ENCODE results near the gene SALL4.
"Not testable (repeated sequence)": the region's sequence is repeated elsewhere in the genome, so short reads cannot be mapped to it uniquely, and the experiment has no call there.

Gene SALL4

DNA sequence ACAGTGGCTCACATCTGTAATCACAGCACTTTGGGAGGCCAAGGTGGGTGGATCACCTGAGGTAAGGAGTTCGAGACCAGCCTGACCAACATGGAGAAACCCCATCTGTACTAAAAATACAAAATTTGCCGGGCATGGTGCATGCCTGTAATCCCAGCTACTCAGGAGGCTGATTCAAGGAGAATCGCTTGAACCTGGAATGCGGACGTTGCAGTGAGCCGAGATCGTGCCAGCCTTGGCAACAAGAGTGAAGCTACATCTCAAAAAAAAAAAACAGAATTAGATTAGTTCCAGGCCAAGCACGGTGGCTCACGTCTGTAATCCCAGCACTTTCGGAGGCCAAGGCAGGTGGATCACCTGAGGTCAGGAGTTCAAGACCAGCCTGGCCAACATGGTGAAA lies 36.9 kb downstream of the SALL4 start:
- not testable (repeated sequence) for DNase-seq (ENCODE audit: low read depth)

DNA sequence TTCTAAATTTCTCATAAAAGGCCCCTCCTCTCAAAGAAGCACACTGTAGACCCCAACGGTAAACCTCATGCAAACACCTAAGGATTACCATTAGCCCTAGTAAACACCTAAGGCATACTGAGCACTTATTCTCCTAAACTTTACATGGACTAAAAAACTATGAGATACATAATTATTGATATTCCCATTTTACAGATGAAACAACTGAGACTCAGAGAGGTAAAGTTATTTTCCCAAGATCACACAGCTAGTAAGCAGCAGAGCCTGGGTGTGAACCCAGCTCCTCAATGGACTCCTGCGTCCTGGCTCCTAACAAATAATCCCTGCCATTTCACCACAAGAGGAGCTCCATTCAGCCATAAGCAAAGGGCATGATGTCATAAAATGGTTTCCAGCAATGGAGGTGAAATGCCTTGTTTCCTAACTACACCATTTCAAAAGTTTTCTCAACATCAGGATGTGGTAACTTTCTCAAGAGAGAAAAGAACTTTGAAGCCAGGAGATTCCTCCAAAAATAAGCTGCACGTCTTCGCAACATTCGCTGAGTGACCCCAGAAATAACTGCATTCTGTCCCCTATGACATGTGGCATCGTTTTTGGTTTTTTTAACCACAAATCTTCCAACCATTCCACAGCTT lies 38.2 kb downstream of the SALL4 start:
- DNase-seq (ENCODE audit: low read depth) = no peak

DNA sequence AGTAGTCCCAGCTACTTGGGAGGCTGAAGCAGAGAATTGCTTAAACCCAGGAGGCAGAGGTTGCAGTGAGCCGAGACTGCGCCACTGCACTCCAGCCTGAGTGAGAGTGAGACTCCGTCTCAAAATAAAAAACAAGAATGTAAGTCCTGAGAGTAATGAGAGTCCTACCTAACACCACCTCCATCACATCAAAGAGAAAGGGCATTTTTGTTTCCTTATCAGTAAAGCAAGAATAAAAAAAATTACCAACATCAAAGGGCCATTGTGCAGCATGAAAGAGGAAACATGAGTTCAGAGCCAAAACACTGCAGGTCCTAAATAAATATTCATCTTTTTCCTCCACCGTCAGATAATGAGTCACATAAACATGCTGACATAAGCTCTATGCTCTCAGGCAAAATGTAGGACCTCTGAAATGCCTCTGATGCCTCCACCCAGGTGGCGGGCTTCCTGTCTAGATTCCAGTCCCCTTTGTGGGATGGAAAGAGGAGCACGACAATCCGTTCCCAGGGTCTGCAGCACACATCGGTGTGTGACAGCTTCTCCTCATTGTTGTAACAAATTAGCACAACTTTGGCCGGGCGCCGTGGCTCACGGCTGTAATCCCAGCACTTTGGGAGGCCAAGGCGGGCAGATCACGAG lies 41.3 kb downstream of the SALL4 start:
- DNase-seq (ENCODE audit: low read depth) = no peak

DNA sequence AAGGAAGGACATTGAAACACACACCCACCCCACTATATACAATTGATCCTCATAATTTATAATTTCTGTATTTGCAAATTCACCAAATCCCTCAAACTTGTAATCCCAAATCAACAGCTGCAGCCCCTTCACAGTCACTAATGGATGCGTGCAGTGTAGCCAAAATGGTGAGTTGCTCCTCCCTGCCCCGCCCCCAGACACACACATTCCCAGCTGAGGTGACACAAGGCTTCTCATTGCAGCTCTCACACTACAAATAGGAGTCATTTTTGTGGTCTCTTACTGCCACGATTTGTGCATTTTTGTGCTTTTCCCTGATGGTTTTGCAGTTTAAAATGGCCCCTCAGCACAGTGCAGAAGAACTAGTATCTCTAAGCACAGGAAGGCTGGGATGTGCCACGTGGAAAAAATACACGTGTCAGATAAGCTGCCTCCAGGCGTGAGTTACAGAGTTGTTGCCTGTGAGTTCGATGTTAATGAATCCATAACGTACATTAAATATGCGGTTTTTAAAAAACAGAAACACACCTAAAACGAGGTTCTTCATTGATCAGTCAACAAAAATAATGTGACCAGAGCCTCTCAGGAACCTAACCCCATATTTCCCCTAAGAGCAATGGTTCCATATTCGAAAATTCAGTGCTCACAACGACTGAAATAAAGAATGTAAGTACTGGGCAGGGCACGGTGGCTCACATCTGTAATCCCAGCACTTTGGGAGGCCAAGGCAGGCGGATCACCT lies 42.4 kb downstream of the SALL4 start:
- DNase-seq (ENCODE audit: low read depth) = no peak

- DNase-seq (ENCODE audit: low read depth) = no peak
Observed at GRCh38 chr20:51758978-51759544, 43.3 kb downstream of the SALL4 start.

DNA sequence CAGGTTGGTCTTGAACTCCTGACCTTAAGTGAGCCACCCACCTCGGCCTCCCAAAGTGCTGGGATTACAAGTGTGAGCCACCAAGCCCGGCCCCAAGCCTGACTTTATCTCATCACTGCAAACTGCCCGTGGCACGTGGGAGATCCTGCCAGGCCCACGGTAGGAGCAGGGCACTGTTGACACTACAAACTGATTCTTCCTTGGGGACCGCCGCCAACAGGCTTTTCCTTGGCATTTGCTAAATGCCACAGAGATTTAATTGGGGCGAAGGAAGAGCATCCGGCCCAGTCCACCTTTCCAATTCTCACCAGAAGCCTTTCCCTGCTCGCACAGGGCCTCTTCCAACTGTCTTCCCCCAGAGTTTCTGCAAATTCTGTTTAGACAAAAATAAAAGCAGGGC lies 45.1 kb downstream of the SALL4 start:
- DNase-seq (ENCODE audit: low read depth) = no peak

DNA sequence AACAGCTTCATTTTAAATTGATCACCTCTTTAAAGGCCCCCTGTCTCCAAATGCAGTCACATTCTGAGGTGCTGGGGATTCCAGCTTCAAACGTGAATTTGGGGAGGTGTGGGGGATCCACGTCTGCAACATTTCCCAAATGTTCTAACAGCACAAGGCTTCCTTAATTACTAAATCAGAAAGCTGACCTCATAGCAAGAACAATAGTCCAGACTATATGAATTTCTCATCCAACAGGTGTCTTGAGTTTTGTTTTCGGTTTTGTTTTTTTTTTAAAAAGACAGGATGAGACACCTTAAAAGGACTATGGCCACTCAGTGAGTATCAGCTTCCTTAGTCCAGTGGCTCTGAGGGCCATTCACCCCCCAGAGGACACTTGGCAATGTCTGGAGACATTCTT lies 45.7 kb downstream of the SALL4 start:
- DNase-seq (ENCODE audit: low read depth) = no peak

- DNase-seq (ENCODE audit: low read depth) = not testable (repeated sequence)
Observed at GRCh38 chr20:51753220-51753619, 49.1 kb downstream of the SALL4 start.

- no peak for DNase-seq (ENCODE audit: low read depth)
Observed at GRCh38 chr20:51752343-51752951, 49.9 kb downstream of the SALL4 start.

DNA sequence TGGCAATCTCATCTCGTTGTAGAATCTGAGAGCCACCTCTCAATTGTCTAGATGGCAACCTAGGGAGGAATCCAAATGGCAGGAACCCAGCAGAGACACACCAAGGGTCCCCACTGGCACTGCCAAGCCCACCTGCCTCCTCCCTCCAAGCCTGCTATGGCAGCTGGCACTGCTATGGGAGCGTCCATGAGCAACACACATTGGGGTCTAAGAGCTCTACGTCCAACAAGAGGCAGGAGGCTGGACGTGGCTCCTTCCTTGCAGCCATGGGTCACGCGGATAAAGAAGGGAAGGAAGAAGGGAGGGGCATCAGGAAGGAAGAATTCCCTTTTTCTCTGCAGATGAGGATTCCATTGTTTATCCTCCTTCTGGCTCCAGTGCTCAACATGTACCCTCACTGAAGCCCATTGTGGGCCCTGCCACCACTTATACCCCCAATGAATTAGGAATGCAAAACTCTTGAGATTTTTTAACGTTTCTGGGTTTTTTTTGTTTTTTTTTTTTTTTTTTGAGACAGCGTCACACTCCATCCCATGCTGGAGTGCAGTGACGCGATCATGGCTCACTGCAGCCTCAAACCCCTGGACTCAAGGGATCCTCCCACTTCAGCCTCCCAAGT lies 51.4 kb downstream of the SALL4 start:
- no peak for DNase-seq (ENCODE audit: low read depth)

GRCh38 chr20:51750037-51750769 lies 52.1 kb downstream of the SALL4 start:
- DNase-seq (ENCODE audit: low read depth) = no peak

DNA sequence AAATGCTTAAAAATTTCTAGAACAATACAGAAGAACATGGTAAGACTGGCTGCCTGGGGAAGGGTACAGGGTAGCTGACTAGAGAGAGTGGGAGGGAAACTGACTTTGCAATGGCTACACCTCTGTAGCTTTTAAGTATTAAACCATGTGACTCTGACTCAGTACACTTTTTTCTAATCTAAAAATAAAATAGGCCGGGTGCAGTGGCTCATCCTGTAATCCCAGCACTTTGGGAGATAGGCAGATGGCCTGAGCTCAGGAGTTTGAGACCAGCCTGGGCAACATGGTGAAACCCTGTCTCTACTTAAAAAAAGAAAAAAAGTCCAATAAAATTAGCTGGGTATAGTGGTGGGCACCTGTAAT lies 52.7 kb downstream of the SALL4 start:
- DNase-seq (ENCODE audit: low read depth) = no peak

- no peak for DNase-seq (ENCODE audit: low read depth)
Observed at GRCh38 chr20:51747182-51747911, 55.0 kb downstream of the SALL4 start.

DNA sequence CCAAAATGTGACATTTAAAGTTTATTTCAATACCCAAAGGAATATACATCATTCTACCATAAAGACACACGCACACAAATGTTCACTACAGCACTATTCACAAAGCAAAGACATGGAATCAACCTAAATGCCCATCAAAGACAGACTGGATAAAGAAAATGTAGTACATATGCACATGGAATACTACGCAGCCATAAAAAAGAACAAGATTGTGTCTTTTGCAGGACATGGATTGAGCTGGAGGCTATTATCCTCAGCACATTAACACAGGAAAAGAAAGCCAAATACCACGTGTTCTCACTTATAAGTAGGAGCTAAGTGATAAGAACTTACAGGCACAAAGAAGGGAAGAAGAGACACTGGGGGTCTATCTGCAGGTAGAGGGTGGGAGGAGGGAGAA lies 56.5 kb downstream of the SALL4 start:
- DNase-seq (ENCODE audit: low read depth) = no peak

- DNase-seq (ENCODE audit: low read depth) = no peak
Observed at GRCh38 chr20:51740838-51741237, 61.5 kb downstream of the SALL4 start.

DNA sequence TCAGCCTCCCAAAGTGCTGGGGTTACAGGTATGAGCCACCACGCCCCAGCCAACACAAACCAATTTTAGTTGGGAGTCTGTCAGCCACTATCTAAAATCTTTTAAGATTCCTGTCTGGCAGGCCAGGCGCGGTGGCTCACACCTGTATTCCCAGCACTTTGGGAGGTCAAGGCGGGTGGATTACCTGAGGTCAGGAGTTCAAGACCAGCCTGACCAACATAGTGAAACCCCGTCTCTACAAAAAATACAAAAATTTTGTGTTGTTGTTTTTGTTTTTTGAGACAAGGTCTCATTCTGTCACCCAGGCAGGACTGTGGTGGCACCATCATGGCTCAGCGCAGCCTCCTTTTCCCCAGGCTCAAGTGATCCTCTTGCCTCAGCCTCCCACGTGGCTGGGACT lies 62.0 kb downstream of the SALL4 start:
- DNase-seq (ENCODE audit: low read depth) = not testable (repeated sequence)

DNA sequence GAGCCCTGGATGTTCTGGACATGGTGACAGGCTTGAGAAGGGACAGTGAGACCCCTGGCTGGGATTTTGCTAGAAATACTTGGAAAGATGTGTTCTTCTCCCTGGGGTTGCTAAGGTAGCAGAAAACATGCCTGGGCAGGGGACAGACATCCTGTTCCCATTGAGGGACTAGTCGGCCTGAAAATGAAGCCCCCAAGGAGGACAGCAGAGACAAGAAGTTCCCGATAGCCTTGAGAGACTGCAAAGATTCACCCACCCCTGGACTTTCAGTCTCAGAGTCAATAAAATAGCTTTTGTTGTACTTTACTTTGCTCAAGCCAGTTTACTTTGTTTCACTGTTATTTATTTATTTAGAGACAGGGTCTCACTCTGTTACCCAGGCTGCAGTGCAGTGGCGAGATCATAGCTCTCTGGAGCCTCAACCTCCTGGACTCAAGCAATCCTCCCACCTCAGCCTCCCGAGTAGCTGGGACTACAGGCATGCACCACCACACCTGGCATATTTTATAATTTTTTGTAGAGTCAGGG lies 62.5 kb downstream of the SALL4 start:
- no peak for DNase-seq (ENCODE audit: low read depth)

DNA sequence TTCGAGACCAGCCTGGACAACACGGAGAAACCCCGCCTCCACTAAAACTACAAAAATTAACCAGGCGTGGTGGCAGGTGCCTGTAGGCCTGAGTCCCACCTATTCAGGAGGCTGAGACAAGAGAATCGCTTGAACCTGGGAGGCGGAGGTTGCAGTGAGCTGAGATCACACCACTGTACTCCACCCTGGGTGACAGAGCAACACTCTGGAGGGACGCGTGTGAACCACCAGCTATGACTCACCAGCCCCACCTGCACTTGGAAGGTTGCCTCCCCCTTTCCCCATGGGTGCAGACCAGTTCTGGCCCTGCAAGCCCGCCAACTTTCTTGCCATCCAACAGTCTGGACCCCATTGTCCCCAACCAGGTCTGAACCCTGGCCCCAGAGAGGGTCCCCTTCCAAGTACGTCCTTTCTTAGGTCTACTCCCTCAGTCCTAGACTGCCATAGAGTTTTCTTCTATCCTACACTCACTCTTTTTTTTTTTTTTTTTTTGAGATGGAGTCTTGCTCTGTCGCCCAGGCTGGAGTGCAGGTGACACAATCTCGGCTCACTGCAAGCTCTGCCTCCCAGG lies 63.4 kb downstream of the SALL4 start:
- no peak for DNase-seq (ENCODE audit: low read depth)

GRCh38 chr20:51738261-51738660 lies 64.1 kb downstream of the SALL4 start:
- DNase-seq (ENCODE audit: low read depth) = not testable (repeated sequence)

GRCh38 chr20:51736947-51737346 lies 65.4 kb downstream of the SALL4 start:
- no peak for DNase-seq (ENCODE audit: low read depth)
